ENCODE measurements around the gene ARHGDIB. TPM values are rescaled to one million over a fixed set of nuclear protein-coding genes. Genes with fewer than 3 reads are reported as not detected.
A peak's percentile ranks its signal among the peaks of the same experiment; 100 is the strongest.

ARHGDIB gene
- total RNA-seq, 1 donor from 2014 or later: not detected

DNA sequence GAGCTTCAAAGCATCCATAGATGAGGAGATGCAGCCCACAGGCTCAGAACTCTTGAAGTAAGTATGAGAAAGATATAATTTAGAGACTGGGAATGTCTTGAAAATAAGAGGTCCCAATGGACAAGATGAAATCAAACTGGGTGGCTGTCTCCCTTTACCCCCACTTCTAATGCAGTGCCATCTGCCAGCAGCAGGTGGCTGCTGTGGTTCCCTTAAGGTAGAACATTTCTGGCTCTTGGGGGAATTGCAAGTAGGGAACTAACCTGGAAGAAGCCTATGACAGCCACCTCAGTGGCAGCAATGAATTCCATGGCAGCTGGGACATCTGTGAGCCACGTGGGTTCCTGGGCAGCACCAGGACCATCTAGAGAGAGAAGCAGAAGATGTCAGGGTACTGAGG lies 23.7 kb downstream of the ARHGDIB start:
- no peak overlapping the region for H3K27ac ChIP-seq
- Mint-ChIP-seq H3K27me3 (ENCODE audit: insufficient read depth, low read depth) (peaks cover 5% of the 10 kb centered on the region), H3K36me3 (no peaks in the 10 kb centered on the region), H3K27ac (no peak overlapping the region), H3K9me3 (no peaks in the 10 kb centered on the region), H3K4me1 (no peaks in the 10 kb centered on the region), H3K4me3 (no peak overlapping the region)
- no peaks in the 10 kb centered on the region for H4K20me1 ChIP-seq (ENCODE audit: low read depth)
- H2AFZ ChIP-seq (replicated peaks): no peak overlapping the region
- no peaks in the 10 kb centered on the region for H3F3A ChIP-seq (ENCODE audit: low read depth)
- H3K79me2 ChIP-seq (ENCODE audit: low read depth): no peaks in the 10 kb centered on the region
- H3K4me1 ChIP-seq: no peaks in the 10 kb centered on the region
- no peak overlapping the region for H3K4me3 ChIP-seq
- H3K4me2 ChIP-seq: no peak overlapping the region
- no peak for DNase-seq (ENCODE audit: low spot score)
- H3K9ac ChIP-seq: no peak overlapping the region
- H3K27me3 ChIP-seq: no peaks in the 10 kb centered on the region
- H3K9me3 ChIP-seq (ENCODE audit: low read depth): no peaks in the 10 kb centered on the region
- H3K36me3 ChIP-seq: no peaks in the 10 kb centered on the region
- TF ChIP-seq, protein P1, sequence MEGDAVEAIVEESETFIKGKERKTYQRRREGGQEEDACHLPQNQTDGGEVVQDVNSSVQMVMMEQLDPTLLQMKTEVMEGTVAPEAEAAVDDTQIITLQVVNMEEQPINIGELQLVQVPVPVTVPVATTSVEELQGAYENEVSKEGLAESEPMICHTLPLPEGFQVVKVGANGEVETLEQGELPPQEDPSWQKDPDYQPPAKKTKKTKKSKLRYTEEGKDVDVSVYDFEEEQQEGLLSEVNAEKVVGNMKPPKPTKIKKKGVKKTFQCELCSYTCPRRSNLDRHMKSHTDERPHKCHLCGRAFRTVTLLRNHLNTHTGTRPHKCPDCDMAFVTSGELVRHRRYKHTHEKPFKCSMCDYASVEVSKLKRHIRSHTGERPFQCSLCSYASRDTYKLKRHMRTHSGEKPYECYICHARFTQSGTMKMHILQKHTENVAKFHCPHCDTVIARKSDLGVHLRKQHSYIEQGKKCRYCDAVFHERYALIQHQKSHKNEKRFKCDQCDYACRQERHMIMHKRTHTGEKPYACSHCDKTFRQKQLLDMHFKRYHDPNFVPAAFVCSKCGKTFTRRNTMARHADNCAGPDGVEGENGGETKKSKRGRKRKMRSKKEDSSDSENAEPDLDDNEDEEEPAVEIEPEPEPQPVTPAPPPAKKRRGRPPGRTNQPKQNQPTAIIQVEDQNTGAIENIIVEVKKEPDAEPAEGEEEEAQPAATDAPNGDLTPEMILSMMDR (IDR thresholded peaks at IDR 0.05): no peak
- TF ChIP-seq EZH2phosphoT487 (IDR thresholded peaks at IDR 0.05) (no peak), EZH2 (IDR thresholded peaks at IDR 0.05) (no peak)

DNA sequence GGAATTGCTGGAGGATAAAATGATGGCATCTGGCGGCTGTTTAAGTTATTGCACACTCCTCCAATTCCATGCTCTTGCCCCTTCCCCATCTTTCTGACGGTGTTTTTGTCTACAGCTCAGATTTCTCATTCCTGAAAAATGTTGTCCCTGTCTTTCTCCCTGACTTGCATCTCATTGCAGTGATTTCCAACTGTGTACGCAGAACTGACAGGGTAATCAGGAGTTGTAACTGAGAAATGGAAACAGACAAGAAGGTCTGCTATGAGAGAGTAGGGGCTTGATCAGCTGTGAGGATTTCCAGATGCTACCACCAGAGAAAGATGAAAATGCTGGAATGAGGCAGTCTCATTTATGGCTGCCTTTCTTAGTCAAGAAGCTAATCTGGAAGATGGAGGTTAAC lies 24.4 kb downstream of the ARHGDIB start:
- no peaks in the 10 kb centered on the region for H3K36me3 Mint-ChIP-seq
- no peak overlapping the region for H3K4me2 ChIP-seq

DNA sequence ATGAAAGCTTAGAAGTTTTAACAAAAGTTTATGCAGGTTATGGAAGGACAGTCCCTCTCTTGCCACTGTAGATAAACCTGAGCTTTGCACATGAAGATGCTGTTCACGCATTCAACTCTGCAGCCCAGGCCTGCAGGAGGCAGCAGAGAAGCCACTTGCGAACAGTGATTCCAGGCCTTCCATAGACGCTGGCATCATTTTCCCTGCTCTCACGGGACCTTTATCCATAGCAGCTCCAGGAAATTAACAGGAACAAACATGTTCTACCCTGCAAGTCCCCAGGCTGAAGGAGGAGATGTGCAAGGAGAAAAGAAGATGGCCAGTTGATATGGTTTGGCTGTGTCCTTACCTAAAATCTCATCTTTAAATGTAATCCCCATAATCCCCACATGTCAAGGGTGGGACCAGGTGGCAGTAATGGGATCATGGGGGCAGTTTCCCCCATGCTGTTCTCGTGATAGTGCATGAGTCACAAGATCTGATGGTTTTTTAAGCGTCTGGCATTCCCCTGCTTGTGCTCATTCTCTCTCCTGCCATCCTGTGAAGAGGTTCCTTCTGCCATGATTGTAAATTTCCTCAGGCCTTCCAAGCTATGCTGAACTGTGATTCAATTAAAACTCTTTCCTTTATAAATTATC lies 25.1 kb downstream of the ARHGDIB start:
- H3F3A ChIP-seq (ENCODE audit: low read depth): no peaks in the 10 kb centered on the region
- no peak overlapping the region for H3K9ac ChIP-seq
- H3K4me1 ChIP-seq: no peaks in the 10 kb centered on the region
- Mint-ChIP-seq H3K27me3 (ENCODE audit: insufficient read depth, low read depth) (peaks cover 5% of the 10 kb centered on the region), H3K4me1 (no peaks in the 10 kb centered on the region), H3K36me3 (no peaks in the 10 kb centered on the region), H3K9me3 (no peaks in the 10 kb centered on the region), H3K4me3 (no peak overlapping the region), H3K27ac (no peak overlapping the region)
- H3K4me3 ChIP-seq: no peak overlapping the region
- no peaks in the 10 kb centered on the region for H3K27me3 ChIP-seq
- peak overlapping the region; percentile 61 for H2AFZ ChIP-seq (replicated peaks)
- TF ChIP-seq, protein P1 (IDR thresholded peaks at IDR 0.05): peak; percentile 57
- TF ChIP-seq EZH2 (IDR thresholded peaks at IDR 0.05) (no peak), EZH2phosphoT487 (IDR thresholded peaks at IDR 0.05) (no peak)
- H4K20me1 ChIP-seq (ENCODE audit: low read depth): no peaks in the 10 kb centered on the region
- no peak overlapping the region for H3K4me2 ChIP-seq
- H3K79me2 ChIP-seq (ENCODE audit: low read depth): no peaks in the 10 kb centered on the region
- DNase-seq (ENCODE audit: low spot score): peak; percentile 63
- H3K9me3 ChIP-seq (ENCODE audit: low read depth): no peaks in the 10 kb centered on the region
- H3K36me3 ChIP-seq: no peaks in the 10 kb centered on the region
- no peak overlapping the region for H3K27ac ChIP-seq

More for the DNA sequence above, 24.4 kb downstream of the ARHGDIB start:
- Histone ChIP-seq H4K20me1 (ENCODE audit: low read depth) (no peaks in the 10 kb centered on the region), H3K27me3 (no peaks in the 10 kb centered on the region), H3K27ac (no peak overlapping the region), H3K79me2 (ENCODE audit: low read depth) (no peaks in the 10 kb centered on the region), H2AFZ (replicated peaks) (no peak overlapping the region), H3K4me3 (no peak overlapping the region), H3F3A (ENCODE audit: low read depth) (no peaks in the 10 kb centered on the region), H3K9me3 (ENCODE audit: low read depth) (no peaks in the 10 kb centered on the region), H3K36me3 (no peaks in the 10 kb centered on the region), H3K4me1 (no peaks in the 10 kb centered on the region), H3K9ac (no peak overlapping the region)
- H3K4me3 Mint-ChIP-seq: no peak overlapping the region
- no peaks in the 10 kb centered on the region for H3K4me1 Mint-ChIP-seq
- TF ChIP-seq, protein P1 (IDR thresholded peaks at IDR 0.05): no peak
- TF ChIP-seq EZH2 (IDR thresholded peaks at IDR 0.05) (no peak), EZH2phosphoT487 (IDR thresholded peaks at IDR 0.05) (no peak)
- DNase-seq (ENCODE audit: low spot score): no peak
- H3K27ac Mint-ChIP-seq: no peak overlapping the region
- no peaks in the 10 kb centered on the region for H3K9me3 Mint-ChIP-seq
- H3K27me3 Mint-ChIP-seq (ENCODE audit: insufficient read depth, low read depth): peaks cover 5% of the 10 kb centered on the region

All from neural progenitor cell (in vitro differentiated cells).